KBM-7 (cell line): ENCODE results near the gene PTP4A1.
A peak's percentile ranks its signal among the peaks of the same experiment; 100 is the strongest.
"Not testable (repeated sequence)": the region's sequence is repeated elsewhere in the genome, so short reads cannot be mapped to it uniquely, and the experiment has no call there.

Experiments used
- DNase-seq: peaks from one replicate; pipeline ENCODE4 v3.0.0-alpha.2; 2015
- in situ Hi-C: fragments of 300-500 bp; cut with MboI; formaldehyde crosslinking; loops from 2 replicates; pipeline ENCODE4 v1.14.3; 2020; ENCODE audit warnings: low sequenced_read_pairs, low pct_unique_long_range_greater_than_20kb, mixed read lengths

The PTP4A1 gene

DNA sequence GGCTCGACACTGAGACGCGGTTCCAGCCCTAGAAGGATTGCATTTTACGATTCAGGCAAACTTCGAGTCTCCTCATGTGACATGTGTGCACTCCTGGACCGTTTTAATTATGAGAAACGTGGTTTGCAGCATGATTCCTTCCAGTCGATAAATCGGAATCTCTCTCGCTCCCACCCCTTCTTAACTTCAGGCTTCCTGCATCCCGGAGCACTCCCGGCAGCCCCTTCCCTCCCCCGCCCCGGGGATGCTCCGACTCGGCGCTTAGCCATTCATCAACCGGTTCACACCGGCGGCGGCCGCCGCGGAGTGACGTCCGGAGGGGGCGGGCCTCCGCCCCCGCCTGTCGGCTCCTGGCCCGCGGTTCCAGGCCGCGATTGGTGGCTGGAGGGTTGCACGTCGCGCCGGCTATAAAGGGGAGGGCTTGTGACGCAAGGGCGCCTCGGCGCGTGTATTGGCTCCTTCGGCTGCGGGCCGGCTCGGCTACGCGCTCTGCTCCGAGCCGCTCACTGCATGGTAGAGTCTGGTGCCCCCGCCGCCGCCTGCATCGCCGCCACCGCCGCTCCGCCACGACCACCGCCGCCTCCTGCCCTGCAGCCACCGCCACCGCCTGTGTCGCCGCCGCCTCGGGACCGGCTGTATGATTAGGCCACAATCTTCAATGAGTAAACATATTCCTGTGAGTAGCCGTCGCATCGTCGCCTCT is at the start of gene PTP4A1, which contains the start of gene LOC128125822:
Gene PTP4A1 (plus strand): TSS at position 437 of the 703 bp plus-strand sequence. CDS start 4,401 bp downstream, outside the sequence.
Gene LOC128125822 (plus strand): TSS at position 437 of the 703 bp plus-strand sequence.
- peak; percentile 98 for DNase-seq
- in situ Hi-C loops = no loop called here

DNA sequence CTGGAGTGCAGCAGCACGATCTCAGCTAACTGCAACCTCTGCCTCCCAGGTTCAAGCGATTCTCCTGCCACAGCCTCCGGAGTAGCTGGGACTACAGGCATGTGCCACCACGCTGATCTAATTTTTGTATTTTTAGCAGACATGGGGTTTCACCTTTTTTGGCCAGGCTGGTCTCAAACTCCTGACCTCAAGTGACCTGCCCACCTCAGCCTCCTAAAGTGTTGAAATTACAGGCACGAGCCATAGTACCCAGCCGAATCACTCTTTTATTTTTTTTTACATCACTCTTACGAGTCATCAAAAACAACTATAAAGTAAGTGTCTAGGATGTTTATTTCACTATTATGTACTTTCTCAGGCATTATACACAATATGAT is 49.4 kb upstream of the PTP4A1 start:
- DNase-seq, in situ Hi-C loops: not testable (repeated sequence)

DNA sequence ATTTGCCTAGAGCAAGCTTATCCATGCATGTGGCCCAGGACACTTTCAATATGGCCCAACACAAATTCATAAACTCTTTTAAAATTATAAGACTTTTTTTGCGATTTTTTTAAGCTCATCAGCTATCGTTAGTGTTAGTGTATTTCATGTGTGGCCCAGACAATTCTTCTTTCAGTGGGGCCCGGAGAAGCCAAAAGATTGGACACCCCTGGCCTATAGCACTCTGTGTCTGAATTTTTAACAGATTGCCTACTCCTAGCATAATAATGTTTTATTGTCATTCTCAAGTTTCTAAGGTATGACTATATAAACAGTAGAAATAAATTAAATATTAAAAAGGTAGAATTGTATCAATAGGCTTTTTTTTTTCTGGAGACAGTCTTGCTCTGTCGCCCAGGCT is 48.6 kb upstream of the PTP4A1 start:
- no peak for DNase-seq
- in situ Hi-C loops = no loop called here

DNA sequence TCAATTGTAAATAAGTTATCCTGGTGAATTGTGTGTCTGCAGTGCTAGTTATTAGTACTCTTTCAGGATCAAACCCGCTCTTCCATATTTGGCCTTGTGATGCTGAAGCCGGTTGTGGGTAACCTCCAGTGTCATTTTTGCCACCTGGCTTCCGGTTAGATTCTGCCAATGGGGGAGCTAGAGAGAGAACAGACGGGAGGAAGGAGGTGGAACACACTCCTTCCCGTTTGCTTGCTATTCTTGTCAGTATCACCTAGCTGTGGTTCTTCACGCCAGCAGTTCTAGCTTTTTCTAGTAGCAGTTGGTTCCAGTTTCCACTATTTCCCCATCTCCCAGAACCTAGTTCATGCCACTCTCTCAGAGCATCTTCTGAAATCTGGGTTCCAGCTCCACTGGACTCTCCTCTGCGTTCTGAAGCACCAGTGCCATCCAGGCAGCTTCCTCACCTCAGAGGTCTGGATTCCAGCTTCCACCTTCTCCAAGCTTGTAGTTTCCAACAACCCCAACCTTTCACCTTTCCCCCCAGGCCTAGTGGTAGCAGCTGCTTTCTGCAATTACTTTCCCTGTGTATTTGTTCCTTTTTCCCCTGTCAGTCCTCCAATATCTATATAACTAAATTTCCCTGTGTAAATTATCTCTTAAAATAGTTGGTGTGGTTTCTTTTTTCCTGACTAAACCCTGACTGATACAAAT is 46.9 kb upstream of the PTP4A1 start:
- DNase-seq = no peak
- in situ Hi-C loops = no loop called here

DNA sequence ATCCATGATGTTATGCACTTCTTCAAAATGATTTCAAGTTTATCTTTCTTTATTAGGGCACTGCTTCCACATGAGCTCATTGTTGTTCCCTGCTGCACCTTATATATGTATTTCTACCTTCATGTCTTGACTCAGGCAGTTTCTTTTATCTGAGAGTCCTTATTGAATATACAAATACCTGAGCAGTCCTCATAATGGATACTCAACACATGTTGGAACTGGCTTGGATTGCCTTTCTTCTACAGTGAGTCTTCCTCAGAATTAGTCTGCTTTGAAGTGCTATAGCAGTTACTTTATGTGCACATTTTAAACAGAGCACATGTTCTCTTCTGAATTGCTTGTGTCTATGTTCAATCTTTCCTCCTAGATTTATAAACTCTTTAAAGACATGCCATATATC is 45.3 kb upstream of the PTP4A1 start:
- in situ Hi-C loops = no loop called here
- DNase-seq = no peak

DNA sequence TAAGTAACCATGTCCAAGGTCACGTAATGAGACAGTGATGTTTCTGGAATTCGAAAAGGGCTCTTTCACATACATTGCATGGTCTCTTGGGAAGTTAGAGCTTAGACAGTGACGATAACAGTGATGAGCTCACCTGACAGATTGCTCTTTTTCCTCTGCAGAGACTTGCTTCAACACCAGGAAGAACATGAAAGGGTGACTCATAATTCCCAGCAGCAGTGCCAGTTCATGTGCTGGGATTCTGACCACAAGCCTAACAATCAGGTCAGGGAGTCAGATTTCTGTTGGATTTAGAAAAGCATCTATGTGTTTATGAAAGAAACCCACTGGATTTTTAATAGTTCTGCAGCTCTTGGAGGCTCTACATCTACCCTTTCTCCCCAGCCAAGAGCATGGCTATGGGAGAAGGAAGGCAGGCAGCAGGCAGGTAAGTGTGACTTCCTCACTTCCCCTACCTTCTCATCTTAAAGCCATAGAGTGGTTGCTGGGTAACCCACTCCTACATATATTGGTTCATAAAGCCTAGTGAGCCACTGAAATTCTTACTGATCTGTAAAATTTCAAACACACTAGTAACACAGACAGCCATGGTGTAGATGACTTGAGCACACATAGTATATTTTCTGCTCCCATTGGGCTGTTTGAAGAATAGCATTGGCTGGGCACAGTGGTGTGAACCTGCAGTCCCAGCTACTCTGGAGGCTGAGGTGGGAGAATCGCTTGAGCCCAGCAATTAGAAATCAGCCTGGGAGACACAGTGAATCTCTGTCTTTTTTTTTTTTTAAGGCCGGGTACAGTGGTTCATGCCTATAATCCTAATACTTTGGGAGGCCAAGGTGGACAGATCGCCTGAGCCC is 44.4 kb upstream of the PTP4A1 start:
- no peak for DNase-seq
- in situ Hi-C loops = no loop called here

DNA sequence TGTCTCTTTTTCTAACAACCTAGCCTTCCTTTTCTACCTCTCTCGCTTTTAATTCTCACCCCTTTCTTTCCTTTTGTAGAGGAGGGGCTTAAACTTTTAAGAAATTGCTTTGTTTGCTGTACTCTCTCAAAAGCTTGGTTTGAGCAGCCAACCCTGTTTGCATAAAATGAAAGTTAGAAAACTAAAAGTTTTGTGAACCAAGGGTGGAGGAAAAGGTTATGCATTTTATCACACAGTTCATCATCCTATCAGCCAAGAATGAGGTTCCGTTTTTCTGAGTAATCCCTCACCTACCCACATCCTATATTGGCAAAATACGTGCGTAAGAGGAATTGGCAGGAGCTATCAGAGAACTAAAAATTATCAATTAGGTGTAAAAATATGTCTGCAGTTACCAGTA is 42.8 kb upstream of the PTP4A1 start:
- no peak for DNase-seq

DNA sequence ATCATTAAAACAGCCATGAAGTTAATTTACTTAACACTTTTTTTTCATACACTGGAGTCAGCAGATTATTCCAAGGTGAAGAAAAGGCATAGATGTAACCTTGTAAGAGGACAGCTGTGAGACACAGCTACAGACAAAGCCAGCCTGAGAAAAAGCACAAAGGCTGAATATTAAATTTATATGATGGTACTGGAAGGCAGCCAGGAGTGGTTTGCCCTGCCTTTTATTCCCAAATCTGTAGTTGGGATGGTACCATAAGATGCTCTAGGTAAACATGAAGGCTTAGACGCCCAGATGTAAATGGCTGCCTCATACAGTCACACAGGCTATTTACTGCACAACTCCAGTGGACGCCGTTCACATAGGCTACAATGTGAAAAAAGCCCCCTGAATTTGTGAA is 42.1 kb upstream of the PTP4A1 start:
- no peak for DNase-seq
- in situ Hi-C loops = no loop called here

More for the DNA sequence above, 42.8 kb upstream of the PTP4A1 start:
- in situ Hi-C loops = no loop called here

DNA sequence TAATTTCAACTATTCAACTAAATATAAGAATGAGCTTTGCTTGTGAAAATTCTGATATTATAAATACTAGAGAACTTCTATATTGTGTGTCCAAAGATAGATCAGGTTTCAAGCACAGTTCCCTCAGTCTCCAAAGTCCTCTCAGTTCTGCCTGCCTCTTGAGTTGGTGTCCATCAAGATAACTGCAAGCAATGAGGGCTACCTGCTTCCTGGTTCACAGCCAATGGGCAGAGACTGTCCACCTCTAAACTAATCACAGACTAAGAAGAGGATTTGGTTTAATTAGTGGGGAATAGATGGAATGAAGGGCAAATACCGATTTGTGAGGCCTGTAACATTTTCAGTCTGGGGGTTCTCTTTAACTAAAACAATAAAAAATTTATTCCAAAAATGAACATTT is 41.3 kb upstream of the PTP4A1 start:
- in situ Hi-C loops = no loop called here
- no peak for DNase-seq

DNA sequence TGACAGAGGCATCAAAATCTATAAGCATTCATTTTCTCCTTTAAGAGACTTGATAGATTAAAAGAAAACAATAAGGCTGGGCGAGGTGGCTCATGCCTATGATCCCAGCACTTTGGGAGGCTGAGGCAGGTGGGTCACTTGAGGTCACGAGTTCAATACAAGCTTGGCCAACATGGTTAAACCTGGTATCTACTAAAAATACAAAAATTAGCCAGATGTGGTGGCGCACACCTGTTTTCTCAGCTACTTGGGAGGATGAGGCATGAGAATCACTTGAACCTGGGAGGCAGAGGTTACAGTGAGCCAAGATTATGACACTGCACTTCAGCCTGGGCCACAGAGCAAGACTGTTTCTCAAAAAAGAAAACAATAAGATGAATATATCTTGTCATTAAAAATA is 39.3 kb upstream of the PTP4A1 start:
- DNase-seq = no peak
- in situ Hi-C loops = no loop called here

DNA sequence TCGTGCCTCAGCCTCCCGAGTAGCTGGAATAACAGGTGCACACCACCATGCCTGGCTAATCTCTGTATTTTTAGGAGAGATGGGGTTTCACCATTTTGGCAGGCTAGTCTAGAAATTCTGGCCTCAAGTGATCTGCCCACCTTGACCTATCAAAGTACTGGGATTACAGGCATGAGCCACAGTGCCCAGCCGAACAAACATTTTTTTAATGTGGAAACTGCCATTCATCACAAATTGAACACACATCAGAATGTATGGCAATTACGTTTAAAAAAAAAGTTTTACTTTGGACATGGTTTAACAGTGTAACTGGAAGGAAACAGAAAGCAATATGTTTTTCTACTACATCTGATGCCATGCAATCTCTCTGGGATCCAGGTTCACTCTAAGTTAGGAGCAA is 38.3 kb upstream of the PTP4A1 start:
- DNase-seq = no peak
- in situ Hi-C loops = no loop called here

DNA sequence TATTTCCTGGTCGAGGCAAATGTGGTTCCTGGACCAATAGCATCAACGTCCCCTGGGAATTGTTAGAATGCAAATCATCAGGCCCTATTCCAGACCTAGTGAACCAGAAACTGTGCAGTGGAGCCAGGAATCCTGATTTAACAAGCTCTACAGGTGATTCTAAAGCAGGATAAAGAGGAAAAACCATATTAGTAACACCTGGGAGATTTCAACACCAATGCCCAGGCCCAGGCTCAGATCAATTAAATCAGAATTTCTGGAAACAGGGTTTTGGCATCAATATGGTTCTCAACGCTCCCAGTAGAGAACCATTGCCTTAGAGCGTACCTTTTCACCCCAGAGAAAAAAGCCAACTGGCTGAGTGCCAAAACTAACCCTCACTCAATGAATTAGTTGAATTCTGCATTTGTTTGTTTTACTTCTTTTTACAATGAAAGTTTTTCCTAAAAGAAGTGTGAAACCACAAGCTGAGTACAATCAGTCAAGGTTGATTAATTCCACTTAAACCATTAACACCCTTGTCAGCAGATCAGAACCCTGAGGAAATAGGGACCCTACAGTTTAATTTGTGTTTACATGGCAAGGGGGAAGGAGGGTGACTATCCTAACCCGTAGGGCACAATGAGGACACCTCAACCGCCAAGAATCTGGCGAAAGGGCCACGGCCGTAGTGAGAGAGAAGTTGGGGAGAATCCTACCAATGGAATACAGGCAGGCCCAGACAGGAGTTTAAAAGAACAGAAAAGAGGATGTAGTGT is 34.9 kb upstream of the PTP4A1 start:
- in situ Hi-C loops = no loop called here
- no peak for DNase-seq

DNA sequence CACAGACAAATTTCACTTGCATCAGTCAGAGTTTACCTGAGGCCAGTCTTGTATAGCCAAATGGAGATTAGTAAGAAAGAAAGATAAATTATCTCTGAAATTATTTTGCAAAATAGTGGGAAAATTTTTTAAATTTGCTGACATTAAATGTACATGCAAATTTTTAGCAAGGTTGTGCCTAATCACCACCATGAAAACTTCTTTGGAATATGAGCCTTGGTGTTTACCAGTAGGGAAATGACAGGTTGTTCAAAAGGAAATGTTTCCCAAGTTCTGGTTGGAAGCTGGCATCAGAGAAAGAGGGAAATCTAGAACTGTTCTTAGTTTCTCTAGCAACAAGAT is 34.4 kb upstream of the PTP4A1 start:
- in situ Hi-C loops = no loop called here
- no peak for DNase-seq

DNA sequence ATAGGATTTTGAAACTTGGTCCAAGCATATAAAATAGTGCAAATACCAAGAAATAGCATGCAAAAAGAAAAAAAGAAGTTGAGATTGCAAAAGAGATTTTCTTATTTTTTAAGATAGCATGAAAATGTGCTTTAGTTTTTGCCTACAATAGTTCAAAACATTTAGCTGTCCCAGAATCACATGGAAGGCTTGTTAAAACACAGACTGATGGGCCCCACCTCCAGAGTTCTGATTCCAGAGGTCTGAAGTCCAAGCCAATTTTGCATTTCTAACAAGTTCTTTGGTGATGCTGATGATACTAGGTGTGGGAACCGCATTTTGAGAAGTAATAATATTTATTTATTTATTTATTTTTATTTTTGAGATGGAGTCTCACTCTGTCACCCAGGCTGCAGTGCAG is 33.7 kb upstream of the PTP4A1 start:
- DNase-seq = no peak
- in situ Hi-C loops = no loop called here

DNA sequence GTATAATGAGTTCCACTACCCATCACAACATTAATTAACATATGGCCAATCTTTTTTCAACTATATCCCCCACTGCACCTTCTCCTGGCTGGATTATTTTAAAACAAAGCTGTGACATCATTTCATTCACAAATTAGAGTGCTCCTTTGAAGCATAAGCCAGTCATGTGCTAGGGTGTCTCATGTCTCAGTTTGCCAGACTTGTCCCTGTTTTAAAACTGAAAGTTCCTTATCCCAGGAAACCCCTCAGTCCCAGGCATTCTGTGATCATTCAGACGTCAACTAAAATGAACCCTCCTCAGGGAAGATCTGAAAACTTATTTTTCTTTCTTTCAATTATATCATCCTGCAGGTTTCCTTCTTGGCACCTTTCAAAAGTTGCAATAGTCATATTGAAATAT is 29.3 kb upstream of the PTP4A1 start:
- in situ Hi-C loops = no loop called here
- DNase-seq = no peak

DNA sequence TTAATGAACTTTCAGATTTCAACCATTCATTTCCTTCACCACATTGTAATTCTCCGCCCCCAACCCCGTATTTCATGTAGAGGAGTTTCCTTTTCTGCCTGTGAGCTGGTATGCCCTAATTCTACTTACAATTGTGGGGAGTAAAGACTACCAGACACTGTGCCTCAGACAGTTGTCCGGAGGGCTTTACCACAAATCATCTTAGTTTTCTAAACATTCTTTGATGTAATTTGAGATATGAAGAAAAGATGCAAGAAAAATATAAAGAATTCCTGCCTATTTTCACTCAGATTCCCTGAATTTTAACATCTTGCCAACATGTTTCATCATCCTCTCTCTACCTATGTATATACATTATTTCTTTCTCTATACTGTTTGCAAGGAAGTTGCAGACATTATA is 28.3 kb upstream of the PTP4A1 start:
- in situ Hi-C loops = no loop called here
- DNase-seq = no peak

DNA sequence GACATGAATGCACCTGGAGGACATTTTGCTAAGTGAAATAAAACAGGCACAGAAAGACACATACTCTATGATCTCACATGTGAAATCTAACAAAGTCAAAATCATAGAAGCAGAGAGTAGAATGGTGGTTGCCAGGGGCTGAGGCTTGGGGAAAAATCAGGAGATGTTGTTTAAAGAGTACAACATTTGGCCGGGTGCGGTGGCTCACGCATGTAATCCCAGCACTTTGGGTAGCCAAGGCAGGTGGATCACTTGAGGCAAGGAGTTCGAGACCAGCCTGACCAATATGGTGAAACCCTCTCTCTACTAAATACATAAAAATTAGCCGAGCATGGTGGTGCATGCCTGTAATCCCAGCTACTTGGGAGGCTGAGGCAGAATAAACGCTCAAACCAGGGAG is 26.0 kb upstream of the PTP4A1 start:
- in situ Hi-C loops = no loop called here

DNA sequence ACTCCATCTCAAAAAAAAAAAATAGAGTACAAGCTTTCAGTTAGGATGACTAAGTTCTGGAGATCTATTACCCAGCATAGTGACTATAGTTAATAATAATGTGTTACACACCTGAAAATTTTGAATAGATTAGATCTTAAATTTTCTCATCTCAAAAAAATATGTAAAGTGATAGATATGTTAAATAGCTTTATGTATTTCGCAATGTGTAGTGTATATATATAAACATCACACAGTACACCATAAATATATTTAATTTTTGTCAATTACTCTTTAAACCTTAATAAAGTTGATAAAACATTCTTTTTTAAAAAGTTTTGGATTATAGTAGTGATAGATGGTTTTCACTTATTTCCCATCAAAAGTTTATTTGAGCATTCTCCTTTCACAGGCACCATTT is 25.6 kb upstream of the PTP4A1 start:
- DNase-seq = no peak
- in situ Hi-C loops = no loop called here

More for the DNA sequence above, 26.0 kb upstream of the PTP4A1 start:
- no peak for DNase-seq

DNA sequence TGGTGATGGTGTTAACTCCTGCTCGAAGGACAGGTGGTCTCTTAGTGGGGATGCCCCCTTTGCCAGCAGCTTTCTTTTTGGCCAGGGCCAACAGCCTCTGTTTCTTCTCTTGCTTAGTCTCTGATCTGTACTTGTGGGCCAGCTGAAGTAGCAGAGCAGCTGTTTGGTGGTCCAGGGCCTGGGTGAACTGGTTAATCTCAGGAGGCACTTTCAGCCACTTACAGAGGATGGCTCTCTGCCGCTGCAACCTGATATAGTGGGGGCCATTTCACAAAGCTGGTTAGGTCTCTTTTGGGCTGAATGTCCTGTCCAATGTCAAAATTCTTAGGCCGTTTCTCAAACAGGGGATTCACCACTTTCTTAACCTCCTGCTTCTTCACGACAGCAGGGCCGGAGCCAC is 23.2 kb upstream of the PTP4A1 start:
- DNase-seq = no peak
- in situ Hi-C loops = no loop called here
